Bronchial epithelial cell (primary cell): ENCODE measurements around the gene TRPV6. TPM values are rescaled to one million over a fixed set of nuclear protein-coding genes. Genes with fewer than 3 reads are reported as not detected.

Source experiments
- DNase-seq: peaks from one replicate; pipeline ENCODE4 v3.0.0-alpha.2; 2010; ENCODE audit warnings: low read depth
- FAIRE-seq: peaks from 2 replicates; lab custom pipeline; 2011; peaks lifted over from hg19 to GRCh38; lab: Jason Lieb, UNC
- H3K27me3 ChIP-seq: 2 replicates; pipeline ENCODE4 v1.5.1; 2011; ENCODE audit warnings: low read length; ENCODE audit not compliant: control insufficient read depth, insufficient read depth
- H3K36me3 ChIP-seq: 2 replicates; pipeline ENCODE4 v1.5.1; 2011; ENCODE audit warnings: low read length; ENCODE audit not compliant: control insufficient read depth, insufficient read depth
- H3K4me3 ChIP-seq: 2 replicates; pipeline ENCODE4 v1.5.1; 2011; ENCODE audit warnings: mild to moderate bottlenecking, low read depth, low read length, control low read depth
- total RNA-seq: library from RNA; depleted of rRNA; stranded (reverse); fragments of >200 nt; gene quantifications from 2 replicates; pipeline ENCODE4 v1.2.1, GENCODE V29; 2014
- TF ChIP-seq, protein P1 (sequence below): IDR thresholded peaks from 2 replicates; pipeline ENCODE4 v1.5.1; 2011; ENCODE audit warnings: mild to moderate bottlenecking, moderate library complexity, low read length, control low read depth, inconsistent platforms; ENCODE audit not compliant: insufficient read depth, severe bottlenecking

The TRPV6 gene
- total RNA-seq, 1 donor from 2014 or later: under 0.01 TPM

DNA sequence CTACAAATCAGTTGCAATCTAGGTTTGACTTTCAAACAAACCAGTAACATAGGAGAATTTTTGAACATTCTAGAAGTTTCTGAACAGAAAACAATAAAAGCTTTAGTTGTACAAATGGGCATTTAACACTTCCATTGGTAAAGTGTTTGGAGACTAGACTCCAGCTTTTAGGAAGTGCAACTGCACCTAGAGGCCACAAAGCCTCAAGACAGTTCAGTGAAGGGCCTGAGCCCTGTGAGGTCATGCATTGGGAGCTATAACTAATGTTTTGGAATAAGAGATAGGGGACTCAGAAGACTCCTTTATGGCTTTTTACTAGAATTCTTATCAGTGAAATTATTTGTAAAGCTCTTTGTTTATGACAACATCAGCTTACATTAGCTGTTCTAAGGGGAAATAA lies 33.6 kb downstream of the TRPV6 start:
- Histone ChIP-seq H3K27me3 (no peaks in the 10 kb centered on the region), H3K36me3 (no peaks in the 10 kb centered on the region), H3K4me3 (no peak overlapping the region)
- no peak for DNase-seq
- FAIRE-seq: no peak
- TF ChIP-seq, protein P1, sequence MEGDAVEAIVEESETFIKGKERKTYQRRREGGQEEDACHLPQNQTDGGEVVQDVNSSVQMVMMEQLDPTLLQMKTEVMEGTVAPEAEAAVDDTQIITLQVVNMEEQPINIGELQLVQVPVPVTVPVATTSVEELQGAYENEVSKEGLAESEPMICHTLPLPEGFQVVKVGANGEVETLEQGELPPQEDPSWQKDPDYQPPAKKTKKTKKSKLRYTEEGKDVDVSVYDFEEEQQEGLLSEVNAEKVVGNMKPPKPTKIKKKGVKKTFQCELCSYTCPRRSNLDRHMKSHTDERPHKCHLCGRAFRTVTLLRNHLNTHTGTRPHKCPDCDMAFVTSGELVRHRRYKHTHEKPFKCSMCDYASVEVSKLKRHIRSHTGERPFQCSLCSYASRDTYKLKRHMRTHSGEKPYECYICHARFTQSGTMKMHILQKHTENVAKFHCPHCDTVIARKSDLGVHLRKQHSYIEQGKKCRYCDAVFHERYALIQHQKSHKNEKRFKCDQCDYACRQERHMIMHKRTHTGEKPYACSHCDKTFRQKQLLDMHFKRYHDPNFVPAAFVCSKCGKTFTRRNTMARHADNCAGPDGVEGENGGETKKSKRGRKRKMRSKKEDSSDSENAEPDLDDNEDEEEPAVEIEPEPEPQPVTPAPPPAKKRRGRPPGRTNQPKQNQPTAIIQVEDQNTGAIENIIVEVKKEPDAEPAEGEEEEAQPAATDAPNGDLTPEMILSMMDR: no peak

DNA sequence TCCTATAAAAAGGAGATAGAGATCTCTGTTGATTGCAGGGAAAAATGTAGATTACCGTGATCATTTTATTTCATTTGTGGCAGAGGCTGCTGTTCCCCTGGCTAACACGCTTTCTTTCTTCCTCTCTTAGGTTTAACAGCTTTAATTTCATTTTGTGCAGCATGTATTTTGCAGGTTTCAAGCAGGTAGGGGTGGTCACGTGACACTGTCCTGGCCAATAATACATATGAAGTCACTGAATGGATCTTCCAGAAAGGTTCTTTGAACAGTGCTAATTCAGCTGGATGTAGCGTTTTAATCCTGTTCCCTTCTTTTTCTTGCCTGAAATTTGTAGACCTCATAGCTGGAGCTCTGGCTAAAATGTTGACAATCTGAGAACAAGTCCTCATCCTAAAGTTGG lies 34.3 kb downstream of the TRPV6 start:
- no peak overlapping the region for H3K4me3 ChIP-seq
- no peaks in the 10 kb centered on the region for H3K27me3 ChIP-seq
- no peaks in the 10 kb centered on the region for H3K36me3 ChIP-seq
- TF ChIP-seq, protein P1: no peak
- no peak for FAIRE-seq
- no peak for DNase-seq

DNA sequence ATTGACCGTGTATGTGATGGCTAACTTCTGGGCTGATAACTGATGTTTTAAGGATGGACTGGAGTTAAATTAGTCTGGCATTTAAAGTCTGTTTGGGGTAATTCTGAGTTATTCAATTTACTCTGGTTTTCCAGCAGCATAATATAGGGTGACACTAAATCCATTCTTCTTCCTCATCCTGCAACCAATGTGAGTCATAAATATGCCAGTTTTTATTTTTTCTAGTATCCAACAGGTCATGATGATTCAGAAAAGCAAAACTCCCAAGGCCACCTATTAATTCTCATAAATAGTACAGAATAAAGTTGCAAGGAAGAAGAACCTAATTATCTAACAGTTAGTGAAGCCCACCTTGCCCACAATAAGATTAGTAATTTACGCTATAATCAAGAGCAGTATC lies 38.2 kb downstream of the TRPV6 start:
- TF ChIP-seq, protein P1: no peak
- Histone ChIP-seq H3K4me3 (no peak overlapping the region), H3K27me3 (no peaks in the 10 kb centered on the region), H3K36me3 (no peaks in the 10 kb centered on the region)
- no peak for FAIRE-seq
- DNase-seq: peak; percentile 37

DNA sequence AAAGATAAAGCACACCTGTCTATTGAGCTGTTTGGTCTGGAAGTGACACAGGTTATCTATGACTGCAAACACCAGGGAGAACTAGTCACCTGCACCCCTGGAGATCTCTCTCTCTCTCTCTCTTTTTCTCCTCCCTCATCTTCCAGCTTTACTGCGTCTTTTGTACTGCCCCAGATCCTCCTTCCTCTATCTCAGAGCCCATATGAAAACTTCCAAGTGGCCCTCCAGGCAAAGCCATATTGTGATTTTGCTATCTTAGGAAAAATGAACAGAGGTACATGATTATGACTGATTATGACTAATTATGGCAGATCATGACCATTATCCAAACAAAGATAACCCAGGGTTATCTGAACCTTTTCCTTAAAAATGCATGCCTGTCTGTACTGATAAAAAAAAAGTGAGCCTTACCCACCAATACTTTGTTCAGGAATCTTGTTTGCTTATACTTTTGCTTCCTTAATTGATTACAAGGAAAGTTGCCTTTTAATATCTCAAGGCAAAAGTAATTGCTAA lies 43.2 kb downstream of the TRPV6 start:
- TF ChIP-seq, protein P1: no peak
- Histone ChIP-seq H3K4me3 (no peak overlapping the region), H3K36me3 (no peaks in the 10 kb centered on the region), H3K27me3 (no peaks in the 10 kb centered on the region)
- no peak for FAIRE-seq
- no peak for DNase-seq

DNA sequence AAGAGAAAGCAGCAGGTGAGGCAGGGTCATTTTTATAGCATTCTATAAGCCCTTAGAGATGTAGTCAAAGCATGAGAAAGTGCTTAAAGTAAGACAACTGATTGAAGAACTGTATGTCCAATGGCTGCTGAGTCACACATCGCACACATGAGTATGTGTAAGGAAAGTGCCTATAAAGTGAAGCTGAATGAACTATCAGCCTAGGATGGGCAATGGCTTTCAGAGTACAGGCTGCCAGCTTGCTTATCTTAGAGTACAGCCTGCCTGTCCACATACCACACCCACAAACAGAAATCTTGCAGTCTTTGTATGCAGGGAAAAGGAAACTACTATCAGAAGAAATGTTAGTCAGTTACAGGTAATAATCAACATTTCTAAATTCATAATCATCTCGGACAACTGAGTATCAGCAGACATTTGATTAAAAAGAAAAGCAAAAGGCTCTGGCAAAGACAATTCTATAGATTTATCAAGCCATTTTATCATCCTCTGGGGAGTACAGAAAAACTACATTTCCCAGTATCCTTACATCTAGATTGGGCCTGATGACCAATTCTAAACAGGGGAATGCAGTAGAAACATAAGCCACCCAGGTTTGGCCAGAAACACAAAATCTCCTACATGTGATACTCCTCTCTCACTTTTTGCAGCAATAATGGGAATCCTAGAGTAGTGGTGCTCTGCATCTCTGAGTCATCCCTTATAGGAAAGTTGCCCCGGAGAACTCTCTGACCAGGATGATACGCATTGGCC lies 46.9 kb downstream of the TRPV6 start:
- H3K4me3 ChIP-seq: no peak overlapping the region
- H3K36me3 ChIP-seq: no peaks in the 10 kb centered on the region
- TF ChIP-seq, protein P1: no peak
- H3K27me3 ChIP-seq: no peaks in the 10 kb centered on the region
- FAIRE-seq (no peak), DNase-seq (peak; percentile 25)

DNA sequence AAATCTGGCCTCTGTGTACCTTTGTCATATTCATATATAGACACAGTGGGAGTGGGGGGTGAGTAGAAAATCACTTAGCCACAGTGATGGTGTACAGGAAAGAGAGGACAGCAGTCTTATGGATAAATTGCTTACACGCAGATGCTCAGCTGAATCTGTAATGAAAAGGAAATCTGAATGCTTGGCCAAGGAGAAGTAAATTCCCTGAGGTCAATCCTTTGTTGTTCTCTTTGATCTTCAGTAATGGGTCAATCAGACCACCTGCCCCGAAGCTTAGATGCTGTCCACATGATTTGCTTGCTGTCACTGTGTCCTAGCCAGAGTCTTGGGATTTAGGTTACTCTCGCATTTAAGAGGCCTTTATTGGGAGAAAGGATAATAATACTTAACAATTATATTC lies 49.1 kb downstream of the TRPV6 start:
- Histone ChIP-seq H3K4me3 (no peak overlapping the region), H3K36me3 (no peaks in the 10 kb centered on the region), H3K27me3 (no peaks in the 10 kb centered on the region)
- DNase-seq (no peak), FAIRE-seq (no peak)
- TF ChIP-seq, protein P1: no peak
